ENCODE results near the gene PCSK5. TPM values are rescaled to one million over a fixed set of nuclear protein-coding genes. Genes with fewer than 3 reads are reported as not detected.

Gene PCSK5
- total and polyA plus RNA-seq, 2 of the 8 experiments (the other 6 are each of a cell fraction or from before 2014, with no cell fraction given), result 5.5 to 10.7 TPM

- Histone ChIP-seq H2AFZ (ENCODE audit: low read length) (no peak overlapping the region), H4K5ac (ENCODE audit: insufficient read length, low read depth, low read length) (no peak overlapping the region), H3K4ac (replicated peaks; ENCODE audit: insufficient read length, low read depth, low read length) (no peak overlapping the region), H2BK20ac (ENCODE audit: low read length) (no peak overlapping the region), H3K9me3 (ENCODE audit: insufficient read depth in 2 of 2, low read depth in 1 of 2, low read length in 1 of 2) (no peaks in the 10 kb centered on the region), H3K4me1 (replicated peaks in 1 of 4; ENCODE audit: control insufficient read depth in 3 of 4, insufficient read depth in 4 of 4, low read length in 3 of 4) (no peaks in the 10 kb centered on the region), H3K56ac (replicated peaks; ENCODE audit: insufficient read length, low read depth, low read length) (no peak overlapping the region), H4K91ac (replicated peaks; ENCODE audit: insufficient read length, low read length) (no peak overlapping the region), H3K79me1 (ENCODE audit: low read depth, low read length) (no peaks in the 10 kb centered on the region), H2BK5ac (ENCODE audit: low read depth, low read length) (no peak overlapping the region), H2BK15ac (ENCODE audit: low read length) (no peak overlapping the region), H2AK5ac (ENCODE audit: low read depth, low read length) (no peak overlapping the region), H3K27ac (ENCODE audit: low read depth, low read length) (no peak overlapping the region), H3K36me3 (ENCODE audit: control insufficient read depth in 2 of 4, insufficient read depth in 4 of 4, low read length in 3 of 4) (peaks cover 0 to 2% (median 0%) of the 10 kb centered on the region in 4 experiments; a peak in 1 of 8 replicates), H3K14ac (ENCODE audit: insufficient read length) (no peak overlapping the region), H2BK120ac (replicated peaks; ENCODE audit: low read depth, low read length) (no peak overlapping the region), H3K23ac (ENCODE audit: insufficient read length) (no peak overlapping the region), H3K23me2 (ENCODE audit: low read depth, low read length) (no peaks in the 10 kb centered on the region), H4K8ac (ENCODE audit: extremely low read depth, insufficient read depth, low read length) (no peak overlapping the region), H3K9ac (replicated peaks in 1 of 4; ENCODE audit: extremely low read depth in 1 of 4, low read depth in 3 of 4, low read length in 3 of 4) (no peak overlapping the region), H3K27me3 (replicated peaks in 1 of 4; ENCODE audit: control insufficient read depth in 3 of 4, extremely low read depth in 1 of 4, insufficient read depth in 3 of 4, low read length in 3 of 4) (no peaks in the 10 kb centered on the region), H3K4me3 (ENCODE audit: extremely low read depth in 1 of 4, insufficient read depth in 2 of 4, low read depth in 3 of 4, low read length in 4 of 4) (no peak overlapping the region), H2BK12ac (ENCODE audit: low read depth, low read length) (no peak overlapping the region), H4K20me1 (replicated peaks in 1 of 2; ENCODE audit: control insufficient read depth in 1 of 2, insufficient read depth in 2 of 2, low read length in 2 of 2) (no peaks in the 10 kb centered on the region), H3K4me2 (ENCODE audit: insufficient read depth in 1 of 2, low read depth in 2 of 2, low read length in 2 of 2) (no peak overlapping the region), H3K18ac (ENCODE audit: extremely low read depth, low read length) (no peak overlapping the region), H3K79me2 (ENCODE audit: control insufficient read depth in 1 of 2, insufficient read depth in 2 of 2, low read length in 2 of 2) (no peaks in the 10 kb centered on the region)
- TF ChIP-seq CHD1 (IDR thresholded peaks at IDR 0.05; ENCODE audit: low read depth, low read length) (no peak), SIN3A (conservative IDR thresholded peaks at IDR 0.05 in 1 of 2, IDR thresholded peaks at IDR 0.05 in 1 of 2; ENCODE audit: low read depth in 1 of 2, low read length in 2 of 2) (no peak), GABPA (IDR thresholded peaks at IDR 0.05; ENCODE audit: borderline replicate concordance, insufficient read depth, low read length) (no peak), MAX (IDR thresholded peaks at IDR 0.05) (no peak), CTBP2 (IDR thresholded peaks at IDR 0.05; ENCODE audit: borderline replicate concordance, insufficient read depth, insufficient read length, low read length) (no peak), EP300 (IDR thresholded peaks at IDR 0.05; ENCODE audit: borderline replicate concordance in 1 of 2, low read depth in 2 of 2, low read length in 2 of 2) (no peak), TEAD4 (IDR thresholded peaks at IDR 0.05; ENCODE audit: low read depth, low read length) (no peak), CTCF (IDR thresholded peaks at IDR 0.05; ENCODE audit: control extremely low read depth in 1 of 3, insufficient read depth in 1 of 3, low read depth in 1 of 3, low read length in 3 of 3) (no peak)
- POLR2A ChIA-PET (ENCODE audit: partially characterized antibody), result no interaction called here
- DNase-seq (ENCODE audit: low read depth in 1 of 2, low spot score in 2 of 2) (no peak), FAIRE-seq (no peak)
- 91% methylated on average over 2 of the region's 2 CpGs; no CpG with 5 or more reads in 1 of the 2 experiments for WGBS, 2 experiments (ENCODE audit: extremely low coverage in 1 of 2, insufficient coverage in 1 of 2, insufficient read length in 1 of 2, insufficient replicate concordance in 2 of 2, low coverage in 1 of 2, low lambda C conversion rate in 2 of 2, missing lambda C conversion rate in 1 of 2)
- CTCF ChIA-PET (ENCODE audit: partially characterized antibody), result interaction anchor here (1.1 kb wide), 1 partner anchor 745 kb away, joined by 3 read pairs; no protein-coding TSS in a partner anchor
These were observed 56.8 kb downstream of the PCSK5 start for GRCh38 chr9:75947233-75947632.
